Measurements from ENCODE around the gene HECTD4. TPM values are rescaled to one million over a fixed set of nuclear protein-coding genes. Genes with fewer than 3 reads are reported as not detected.

The HECTD4 gene
- total and polyA plus RNA-seq, 9 of the 15 experiments (the other 6 are each of a cell fraction or from before 2014, with no cell fraction given) = 3.5 to 33.3 (median 13.5) TPM

- no peaks in the 10 kb centered on the region for H3K79me2 ChIP-seq (ENCODE audit: control insufficient read depth, insufficient read depth, low read length)
- intact Hi-C loops (cut with micrococcal nuclease) = no loop called here
- H3K4me3 ChIP-seq = no peak overlapping the region
- DNase-seq (ENCODE audit: extremely low read depth in 1 of 4, low spot score in 3 of 4) (no peak), ATAC-seq (no peak), FAIRE-seq (no peak)
- ChIA-PET POLR2A (interaction anchor here (0.9 kb wide), 1 partner anchor 15 kb away, joined by 3 read pairs; no protein-coding TSS in a partner anchor), CTCF (ENCODE audit: low intra/inter-chr PET ratio) (interaction anchor here (0.6 kb wide), 1 partner anchor 229 kb away, joined by 4 read pairs; no protein-coding TSS in a partner anchor)
- H4K20me1 ChIP-seq (replicated peaks; ENCODE audit: control insufficient read depth, insufficient read depth, low read length) = no peaks in the 10 kb centered on the region
- BruUV-seq (replicated peaks) = no TSS peak
- H3K9me1 ChIP-seq (ENCODE audit: control insufficient read depth, insufficient read depth, low read length) = no peaks in the 10 kb centered on the region
- 75% methylated on average over 3 of the region's 3 CpGs for WGBS (ENCODE audit: insufficient coverage, low coverage, missing lambda C conversion rate)
- H3K9ac ChIP-seq (ENCODE audit: insufficient read depth in 1 of 2, low read depth in 2 of 2, low read length in 2 of 2) = no peak overlapping the region
- no peak for TF ChIP-seq MBD2 (IDR thresholded peaks at IDR 0.05; ENCODE audit: borderline replicate concordance, low read depth)
- no peak for TF ChIP-seq HOXB6 (CRISPR knock-in tag; IDR thresholded peaks at IDR 0.05; ENCODE audit: borderline replicate concordance)
- no peak for TF ChIP-seq RERE (CRISPR knock-in tag; IDR thresholded peaks at IDR 0.05; ENCODE audit: borderline replicate concordance)
- no peak overlapping the region for H2AFZ ChIP-seq (ENCODE audit: low read depth, low read length)
- peaks cover 62% of the 10 kb centered on the region for H3K36me3 ChIP-seq (ENCODE audit: control insufficient read depth, insufficient read depth, low read length)
- in situ Hi-C loops (cut with MboI) = no loop called here
- no peak overlapping the region for H3K4me2 ChIP-seq (ENCODE audit: insufficient read depth, low read length)
- H3K4me1 ChIP-seq (replicated peaks in 1 of 2; ENCODE audit: control insufficient read depth in 2 of 2, insufficient read depth in 2 of 2, low read length in 2 of 2) = no peaks in the 10 kb centered on the region
- H3K9me3 ChIP-seq (replicated peaks; ENCODE audit: control insufficient read depth, insufficient read depth, low read depth, low read length) = no peaks in the 10 kb centered on the region
- H3K27me3 ChIP-seq (ENCODE audit: control insufficient read depth in 2 of 2, insufficient read depth in 2 of 2, low read length in 2 of 2) = no peaks in the 10 kb centered on the region
- no peak overlapping the region for H3K27ac ChIP-seq (ENCODE audit: extremely low read depth, low read depth, low read length)
Measured at GRCh38 chr12:112256780-112257179, 125.5 kb downstream of the HECTD4 start.

Measured in K562 (cell line).